Nephron progenitor cell (in vitro differentiated cells): ENCODE data around the gene BRD3.

Experiments
- DNase-seq: peaks from one replicate; pipeline ENCODE4 v3.0.0; 2021
- H3K27ac Mint-ChIP-seq: 2 replicates; pipeline ENCODE4 v1.8.0; 2021; ENCODE audit warnings: mild to moderate bottlenecking, moderate library complexity, mixed read lengths
- H3K27me3 Mint-ChIP-seq: 2 replicates; pipeline ENCODE4 v1.8.0; 2021; ENCODE audit warnings: mild to moderate bottlenecking, low read depth, mixed read lengths; ENCODE audit not compliant: poor library complexity
- H3K36me3 Mint-ChIP-seq: 2 replicates; pipeline ENCODE4 v1.8.0; 2021; ENCODE audit warnings: low read depth, mixed read lengths
- H3K4me1 Mint-ChIP-seq: 2 replicates; pipeline ENCODE4 v1.8.0; 2021; ENCODE audit warnings: mixed read lengths
- H3K4me3 Mint-ChIP-seq: 2 replicates; pipeline ENCODE4 v1.8.0; 2021; ENCODE audit warnings: mild to moderate bottlenecking, moderate library complexity, mixed read lengths
- H3K9me3 Mint-ChIP-seq: 2 replicates; pipeline ENCODE4 v1.8.0; 2021; ENCODE audit warnings: mild to moderate bottlenecking, moderate library complexity, mixed read lengths
- TF ChIP-seq, protein P1 (sequence below): fragments of 200-600 bp; sonication (generic); IDR thresholded peaks from 2 replicates; pipeline ENCODE4 v1.5.0; 2021; ENCODE audit warnings: antibody characterized with exemption

The BRD3 gene

DNA sequence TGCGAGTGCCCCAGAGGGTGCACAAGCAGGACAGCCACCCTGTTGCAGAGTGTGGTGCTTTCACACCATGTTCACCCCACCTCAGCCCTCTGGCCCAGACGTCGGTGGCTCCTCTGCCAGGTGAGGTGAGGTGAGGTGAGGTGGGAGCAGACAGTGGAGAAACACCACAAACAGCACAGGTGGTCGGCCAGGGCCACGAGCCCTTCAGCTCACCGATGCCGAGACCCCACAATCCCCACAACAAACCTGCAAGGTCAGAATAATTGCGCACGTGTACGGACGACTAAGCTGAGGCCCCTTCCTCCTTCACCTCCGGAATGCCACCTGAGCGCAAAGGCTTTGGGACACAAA lies 10.5 kb downstream of the BRD3 start:
- Mint-ChIP-seq H3K9me3 (no peaks in the 10 kb centered on the region), H3K4me1 (peaks cover 58% of the 10 kb centered on the region), H3K36me3 (no peaks in the 10 kb centered on the region), H3K27me3 (peaks cover 4% of the 10 kb centered on the region), H3K4me3 (no peak overlapping the region), H3K27ac (peak overlapping the region; percentile 78)
- no peak for DNase-seq
- TF ChIP-seq, protein P1, sequence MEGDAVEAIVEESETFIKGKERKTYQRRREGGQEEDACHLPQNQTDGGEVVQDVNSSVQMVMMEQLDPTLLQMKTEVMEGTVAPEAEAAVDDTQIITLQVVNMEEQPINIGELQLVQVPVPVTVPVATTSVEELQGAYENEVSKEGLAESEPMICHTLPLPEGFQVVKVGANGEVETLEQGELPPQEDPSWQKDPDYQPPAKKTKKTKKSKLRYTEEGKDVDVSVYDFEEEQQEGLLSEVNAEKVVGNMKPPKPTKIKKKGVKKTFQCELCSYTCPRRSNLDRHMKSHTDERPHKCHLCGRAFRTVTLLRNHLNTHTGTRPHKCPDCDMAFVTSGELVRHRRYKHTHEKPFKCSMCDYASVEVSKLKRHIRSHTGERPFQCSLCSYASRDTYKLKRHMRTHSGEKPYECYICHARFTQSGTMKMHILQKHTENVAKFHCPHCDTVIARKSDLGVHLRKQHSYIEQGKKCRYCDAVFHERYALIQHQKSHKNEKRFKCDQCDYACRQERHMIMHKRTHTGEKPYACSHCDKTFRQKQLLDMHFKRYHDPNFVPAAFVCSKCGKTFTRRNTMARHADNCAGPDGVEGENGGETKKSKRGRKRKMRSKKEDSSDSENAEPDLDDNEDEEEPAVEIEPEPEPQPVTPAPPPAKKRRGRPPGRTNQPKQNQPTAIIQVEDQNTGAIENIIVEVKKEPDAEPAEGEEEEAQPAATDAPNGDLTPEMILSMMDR = no peak

DNA sequence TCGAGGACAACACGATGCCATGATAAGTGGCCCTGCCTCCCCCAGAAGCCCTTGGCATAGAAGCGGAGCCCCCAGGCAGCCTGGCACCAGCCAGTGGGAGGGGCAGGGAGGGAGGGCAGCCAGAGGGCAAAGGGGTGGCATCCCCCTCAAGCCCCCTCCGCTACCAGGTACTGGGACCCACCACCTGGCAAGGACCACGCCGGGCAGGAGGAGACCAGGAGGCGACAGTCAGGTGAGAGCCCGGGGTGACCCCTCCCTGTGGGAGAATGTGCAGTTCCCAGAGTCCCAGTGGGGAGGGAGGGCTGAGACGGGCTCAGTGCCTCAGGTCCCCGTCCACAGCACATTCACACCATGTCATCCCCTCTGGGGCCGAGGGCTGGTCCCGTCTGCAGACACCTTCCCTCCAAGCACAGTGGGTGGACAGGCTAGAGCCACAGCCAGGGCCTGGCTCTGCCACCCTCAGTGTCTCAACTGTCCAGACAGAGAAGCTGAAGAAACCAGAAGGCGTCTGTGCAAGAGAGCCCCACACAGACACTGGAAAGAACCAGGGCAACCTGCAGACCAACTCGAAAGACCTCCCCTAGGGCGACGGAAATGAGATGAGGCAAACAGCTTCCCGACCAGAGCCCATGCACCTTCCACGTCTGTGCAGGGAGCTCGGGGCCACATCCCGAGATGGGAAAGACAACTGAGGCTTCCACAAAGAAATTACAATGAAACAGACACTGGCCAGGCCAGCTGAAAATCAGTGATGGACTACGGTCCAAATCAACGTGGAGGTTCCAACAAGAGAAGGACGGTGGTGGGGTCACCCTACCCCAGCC lies 11.1 kb downstream of the BRD3 start:
- Mint-ChIP-seq H3K27me3 (peaks cover 3% of the 10 kb centered on the region), H3K27ac (peak overlapping the region; percentile 78), H3K4me3 (no peak overlapping the region), H3K9me3 (no peaks in the 10 kb centered on the region), H3K36me3 (peaks cover 1% of the 10 kb centered on the region), H3K4me1 (peaks cover 57% of the 10 kb centered on the region)
- DNase-seq = no peak
- TF ChIP-seq, protein P1 = no peak

DNA sequence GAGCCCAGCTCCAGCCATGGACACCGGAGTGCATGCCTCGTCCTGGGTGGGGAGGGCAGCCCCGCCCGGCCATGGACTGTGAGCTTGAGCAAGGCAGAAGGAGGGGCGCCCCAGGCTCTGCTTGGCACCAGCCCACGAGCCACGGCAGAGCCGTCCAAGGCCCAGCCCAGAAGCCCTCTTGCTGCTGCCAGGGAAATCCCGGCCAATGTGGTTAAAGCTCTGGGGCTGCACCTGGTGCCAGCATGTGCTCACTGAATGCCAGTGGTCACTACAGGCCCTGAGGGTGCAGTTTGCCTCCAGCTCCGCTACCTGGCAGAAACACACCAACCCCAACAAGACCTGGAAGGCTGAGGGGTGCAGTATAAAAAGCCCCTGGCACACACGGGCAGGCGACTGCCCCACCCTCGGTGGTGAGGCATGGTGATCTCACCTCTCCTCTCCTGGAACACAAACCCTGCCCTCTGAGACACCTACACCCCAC lies 11.8 kb downstream of the BRD3 start:
- H3K27ac Mint-ChIP-seq = peak overlapping the region; percentile 78
- DNase-seq = no peak
- peaks cover 8% of the 10 kb centered on the region for H3K36me3 Mint-ChIP-seq
- H3K4me3 Mint-ChIP-seq = no peak overlapping the region
- TF ChIP-seq, protein P1 = no peak
- H3K27me3 Mint-ChIP-seq = peaks cover 3% of the 10 kb centered on the region
- H3K4me1 Mint-ChIP-seq = peaks cover 61% of the 10 kb centered on the region
- H3K9me3 Mint-ChIP-seq = no peaks in the 10 kb centered on the region

DNA sequence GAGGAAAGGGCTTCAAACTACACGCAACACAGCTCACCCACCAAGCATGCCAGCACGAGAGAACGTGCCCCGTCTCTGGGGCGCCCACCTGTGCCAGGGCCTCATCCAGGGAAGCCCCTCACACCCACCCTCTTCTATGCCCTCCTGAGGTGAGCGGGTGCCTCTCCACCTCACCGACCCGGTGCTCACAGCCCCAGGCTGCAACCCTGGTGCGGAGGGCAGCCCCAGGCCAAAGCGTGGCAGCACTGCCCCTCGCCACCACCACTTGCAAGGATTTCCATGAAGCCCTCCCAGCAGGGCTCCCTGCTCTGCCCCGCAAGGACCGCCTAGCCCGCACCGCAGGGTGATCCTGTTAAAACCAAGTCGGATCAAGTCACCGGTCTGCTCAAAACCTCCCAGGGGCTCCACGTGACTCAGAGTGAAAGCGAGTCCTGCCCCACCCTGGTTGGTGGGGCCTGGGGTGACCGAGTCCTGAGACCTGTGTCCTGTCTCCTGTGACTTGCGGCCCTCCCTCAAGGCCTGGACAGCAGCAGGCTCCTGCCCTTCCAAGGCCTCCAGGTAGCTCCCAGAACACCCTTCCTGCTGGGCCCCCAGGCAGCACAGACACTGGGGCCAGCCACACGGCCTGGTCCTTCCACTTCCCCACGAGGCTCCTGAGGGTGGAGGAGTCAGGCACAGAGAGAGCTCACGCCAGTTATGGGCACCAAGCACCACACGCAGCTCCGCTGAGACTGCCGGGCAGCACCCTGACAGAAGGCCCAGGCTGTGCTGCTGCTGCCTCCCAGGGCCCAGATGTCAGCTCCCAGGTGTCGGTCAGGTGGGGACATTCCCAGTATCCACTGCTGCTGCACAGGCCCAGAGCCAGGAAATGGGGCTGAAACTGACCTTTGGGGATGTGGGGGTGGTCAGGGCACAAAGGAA lies 12.7 kb downstream of the BRD3 start:
- H3K27me3 Mint-ChIP-seq = no peaks in the 10 kb centered on the region
- H3K36me3 Mint-ChIP-seq = peaks cover 10% of the 10 kb centered on the region
- peak overlapping the region; percentile 78 for H3K27ac Mint-ChIP-seq
- TF ChIP-seq, protein P1 = no peak
- DNase-seq = peak; percentile 2
- H3K4me1 Mint-ChIP-seq = peaks cover 56% of the 10 kb centered on the region
- no peaks in the 10 kb centered on the region for H3K9me3 Mint-ChIP-seq
- no peak overlapping the region for H3K4me3 Mint-ChIP-seq

DNA sequence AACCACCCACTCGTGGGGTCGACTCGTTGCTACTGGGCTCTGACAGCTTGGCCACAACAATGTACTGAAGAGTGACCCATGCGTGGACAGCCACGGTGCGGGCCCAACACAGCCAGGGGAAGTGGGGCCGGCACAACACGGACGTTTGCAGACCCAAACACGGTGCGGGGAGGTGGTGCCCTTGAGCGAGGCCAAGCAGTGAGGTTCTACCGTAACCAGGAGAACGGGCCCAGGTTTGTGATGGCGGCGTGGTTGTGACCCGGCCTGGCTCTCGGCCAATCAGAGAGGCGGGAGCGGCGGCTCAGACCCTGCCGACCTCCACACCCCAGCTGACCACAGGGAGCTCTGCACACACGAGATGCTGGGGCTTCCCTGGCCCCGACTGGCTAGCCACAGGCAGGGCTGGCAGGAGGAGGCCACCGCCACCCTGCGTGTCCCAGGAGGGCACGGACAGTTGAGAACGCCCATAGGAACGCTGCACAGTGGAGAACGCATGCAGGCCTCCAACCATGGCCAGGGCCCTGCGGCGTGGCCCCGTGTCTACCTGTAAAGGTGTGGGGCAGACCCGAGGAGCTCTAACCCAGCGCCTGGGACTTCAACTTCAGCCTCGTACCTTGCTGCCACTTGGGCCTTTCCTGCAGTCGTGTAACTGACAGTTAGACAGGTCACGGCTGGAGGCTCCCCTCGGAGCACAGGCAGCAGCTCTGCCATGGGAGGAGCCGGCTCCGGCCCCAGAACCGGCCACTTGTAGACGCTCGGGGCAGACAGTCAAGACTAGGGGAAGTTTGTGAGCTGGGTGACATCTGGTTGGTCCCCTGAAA lies 13.7 kb downstream of the BRD3 start:
- no peaks in the 10 kb centered on the region for H3K9me3 Mint-ChIP-seq
- no peak overlapping the region for H3K4me3 Mint-ChIP-seq
- H3K27me3 Mint-ChIP-seq = no peaks in the 10 kb centered on the region
- H3K4me1 Mint-ChIP-seq = peaks cover 46% of the 10 kb centered on the region
- H3K36me3 Mint-ChIP-seq = peaks cover 10% of the 10 kb centered on the region
- DNase-seq = no peak
- TF ChIP-seq, protein P1 = no peak
- H3K27ac Mint-ChIP-seq = peak overlapping the region; percentile 80
